GM12874 (cell line): Measurements from ENCODE around the gene ANO3.

Experiments
- TF ChIP-seq, protein P1 (sequence below): IDR thresholded peaks from 2 replicates; pipeline ENCODE4 v1.5.1; 2011; ENCODE audit warnings: low read depth, mild to moderate bottlenecking, control low read depth, low read length, moderate library complexity; ENCODE audit not compliant: insufficient read depth

ANO3 gene

DNA sequence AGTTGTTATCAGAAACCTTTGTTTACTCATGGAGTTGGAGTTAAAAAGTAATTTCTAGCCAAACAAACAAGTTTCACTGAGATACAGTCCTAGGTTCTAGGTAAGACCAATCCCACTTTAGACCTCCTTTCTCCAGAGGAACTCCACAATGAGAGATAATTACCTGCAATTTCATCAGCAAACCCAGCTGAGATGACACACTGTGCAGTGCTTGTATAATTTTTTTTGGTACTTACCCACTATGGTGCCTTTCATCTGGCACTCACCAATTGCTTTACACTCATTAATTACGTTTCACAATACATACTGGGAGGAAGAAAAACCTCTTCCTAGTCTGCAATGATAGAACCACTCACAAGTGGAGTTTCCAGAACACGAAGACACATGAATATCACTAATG lies 242.0 kb downstream of the ANO3 start:
- TF ChIP-seq, protein P1, sequence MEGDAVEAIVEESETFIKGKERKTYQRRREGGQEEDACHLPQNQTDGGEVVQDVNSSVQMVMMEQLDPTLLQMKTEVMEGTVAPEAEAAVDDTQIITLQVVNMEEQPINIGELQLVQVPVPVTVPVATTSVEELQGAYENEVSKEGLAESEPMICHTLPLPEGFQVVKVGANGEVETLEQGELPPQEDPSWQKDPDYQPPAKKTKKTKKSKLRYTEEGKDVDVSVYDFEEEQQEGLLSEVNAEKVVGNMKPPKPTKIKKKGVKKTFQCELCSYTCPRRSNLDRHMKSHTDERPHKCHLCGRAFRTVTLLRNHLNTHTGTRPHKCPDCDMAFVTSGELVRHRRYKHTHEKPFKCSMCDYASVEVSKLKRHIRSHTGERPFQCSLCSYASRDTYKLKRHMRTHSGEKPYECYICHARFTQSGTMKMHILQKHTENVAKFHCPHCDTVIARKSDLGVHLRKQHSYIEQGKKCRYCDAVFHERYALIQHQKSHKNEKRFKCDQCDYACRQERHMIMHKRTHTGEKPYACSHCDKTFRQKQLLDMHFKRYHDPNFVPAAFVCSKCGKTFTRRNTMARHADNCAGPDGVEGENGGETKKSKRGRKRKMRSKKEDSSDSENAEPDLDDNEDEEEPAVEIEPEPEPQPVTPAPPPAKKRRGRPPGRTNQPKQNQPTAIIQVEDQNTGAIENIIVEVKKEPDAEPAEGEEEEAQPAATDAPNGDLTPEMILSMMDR, result no peak

DNA sequence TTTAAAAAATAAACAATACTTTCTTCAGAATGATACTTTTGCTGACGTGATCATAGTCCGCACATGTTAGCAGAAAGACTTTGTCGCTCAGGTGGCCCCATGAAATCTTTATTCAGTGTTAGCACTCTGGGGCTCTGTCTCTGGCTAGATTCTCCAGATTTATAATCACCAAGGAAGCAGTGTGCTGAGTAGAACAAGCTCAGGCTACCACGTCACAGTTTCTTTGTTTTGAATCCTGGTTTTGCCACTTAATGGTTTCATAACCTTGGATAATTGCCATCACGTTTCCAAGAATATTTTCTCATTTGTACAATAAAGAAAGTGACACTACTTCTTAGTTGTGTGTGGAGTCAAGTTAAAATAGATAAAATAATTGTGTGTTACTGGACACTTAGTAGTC lies 244.0 kb downstream of the ANO3 start:
- TF ChIP-seq, protein P1, result no peak

DNA sequence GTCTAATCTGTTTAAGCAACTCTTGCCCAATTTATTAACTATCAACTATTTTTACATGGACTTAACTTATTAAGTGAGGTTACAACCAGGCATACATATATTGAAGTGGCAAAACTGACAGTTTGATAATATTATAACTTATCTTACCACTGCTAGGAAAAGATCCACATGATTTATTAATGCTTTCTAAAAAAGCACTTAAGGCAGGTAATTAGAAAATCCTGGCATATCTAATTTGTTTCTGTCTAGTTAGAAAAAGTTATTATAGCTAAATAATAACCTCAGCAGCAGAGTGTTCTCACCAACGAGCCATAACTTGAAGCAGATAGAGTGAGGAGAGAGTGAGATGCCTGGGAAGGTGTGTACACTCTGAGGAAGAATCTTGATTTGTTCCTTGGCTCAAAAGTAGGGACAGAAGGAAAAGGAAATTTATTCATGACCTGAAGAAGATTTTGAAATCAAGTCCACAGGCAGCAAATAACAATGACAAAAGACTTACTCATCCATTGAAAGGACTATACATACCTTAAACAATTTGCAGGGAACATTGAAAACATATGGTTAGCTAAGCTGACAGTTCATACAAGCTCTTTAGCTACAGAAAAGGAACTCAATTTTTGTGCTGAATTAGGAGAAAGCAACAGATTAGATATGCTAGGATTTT lies 247.2 kb downstream of the ANO3 start:
- TF ChIP-seq, protein P1, result no peak

DNA sequence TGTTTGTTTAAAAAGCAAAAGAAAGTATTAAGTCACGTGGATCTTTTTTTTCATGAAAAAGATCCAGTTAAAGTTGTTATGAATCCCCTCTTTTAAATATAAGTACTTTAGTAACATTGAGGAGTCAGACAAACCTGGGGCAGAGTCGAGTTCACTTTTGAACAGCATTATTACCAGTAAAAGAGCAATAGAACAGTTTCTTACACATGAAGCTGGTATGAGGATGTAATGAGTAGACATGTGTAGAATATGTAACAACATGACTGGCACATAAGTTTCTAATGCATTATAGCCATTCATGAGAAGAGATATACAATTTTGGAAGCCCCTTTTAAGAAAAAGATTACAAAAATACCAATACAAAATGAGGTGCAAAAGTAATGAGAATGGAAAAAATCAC lies 247.8 kb downstream of the ANO3 start:
- TF ChIP-seq, protein P1, result no peak

DNA sequence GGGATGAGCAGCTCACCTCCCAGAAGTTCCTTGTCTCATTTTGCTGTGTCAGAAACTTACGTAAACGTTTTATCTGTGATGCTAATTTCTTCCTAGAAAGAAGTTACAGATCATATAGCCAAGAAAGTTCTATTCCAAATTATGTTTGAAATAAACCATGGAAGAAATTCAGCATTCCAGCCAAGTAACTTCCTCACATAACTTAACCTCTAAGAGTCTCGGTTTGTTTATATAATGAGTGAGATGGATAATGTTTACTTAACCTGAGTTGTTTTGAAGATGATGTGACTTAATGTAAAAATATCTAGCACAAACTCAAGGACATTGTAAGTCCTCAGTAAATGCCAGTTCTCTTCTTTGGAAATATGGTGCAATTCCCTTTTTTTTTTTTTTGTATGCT lies 249.0 kb downstream of the ANO3 start:
- TF ChIP-seq, protein P1, result no peak

DNA sequence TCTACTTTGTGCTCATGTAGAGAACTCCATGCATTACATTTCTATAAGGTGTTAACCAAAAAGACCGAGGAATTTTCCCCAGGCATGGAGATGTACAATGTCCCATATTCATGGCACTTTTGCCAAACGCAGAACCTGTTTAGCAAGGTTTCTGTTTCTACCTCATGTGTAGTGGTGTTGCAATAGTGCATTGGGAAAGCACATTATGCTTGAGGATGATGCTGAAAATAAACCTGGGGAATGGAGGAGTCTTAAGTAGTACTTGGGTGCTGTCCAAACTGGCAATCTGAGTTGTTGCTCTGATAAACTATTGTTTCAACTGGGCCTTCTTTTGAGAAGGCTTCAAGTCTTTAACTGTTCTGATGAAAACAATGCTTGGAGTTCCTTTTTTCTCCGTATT lies 251.6 kb downstream of the ANO3 start:
- TF ChIP-seq, protein P1, result no peak

DNA sequence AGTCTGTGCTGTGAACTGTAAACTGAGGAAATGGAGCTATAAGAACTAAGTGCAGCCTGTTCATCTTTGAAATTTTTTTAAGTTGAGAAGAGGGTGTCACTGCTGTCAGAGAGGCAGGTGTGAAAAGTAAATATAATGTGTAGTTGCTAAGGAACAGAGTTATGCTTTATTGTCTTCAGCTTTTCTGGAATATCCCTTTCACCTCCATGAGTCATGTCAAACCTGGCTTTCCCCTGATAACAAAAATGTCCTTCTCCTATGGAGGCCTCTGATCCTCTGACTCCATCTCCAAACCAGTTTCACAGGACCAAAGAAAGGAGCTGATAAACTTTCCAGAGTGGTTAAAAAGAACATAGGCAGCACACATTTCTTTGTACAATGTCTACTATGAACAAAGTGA lies 252.9 kb downstream of the ANO3 start:
- TF ChIP-seq, protein P1, result no peak
